ENCODE data around the gene INTS7. TPM values are rescaled to one million over a fixed set of nuclear protein-coding genes. Genes with fewer than 3 reads are reported as not detected.

INTS7 gene
- total RNA-seq, 2 experiments from 2014 or later = 23.2 to 25.4 TPM

DNA sequence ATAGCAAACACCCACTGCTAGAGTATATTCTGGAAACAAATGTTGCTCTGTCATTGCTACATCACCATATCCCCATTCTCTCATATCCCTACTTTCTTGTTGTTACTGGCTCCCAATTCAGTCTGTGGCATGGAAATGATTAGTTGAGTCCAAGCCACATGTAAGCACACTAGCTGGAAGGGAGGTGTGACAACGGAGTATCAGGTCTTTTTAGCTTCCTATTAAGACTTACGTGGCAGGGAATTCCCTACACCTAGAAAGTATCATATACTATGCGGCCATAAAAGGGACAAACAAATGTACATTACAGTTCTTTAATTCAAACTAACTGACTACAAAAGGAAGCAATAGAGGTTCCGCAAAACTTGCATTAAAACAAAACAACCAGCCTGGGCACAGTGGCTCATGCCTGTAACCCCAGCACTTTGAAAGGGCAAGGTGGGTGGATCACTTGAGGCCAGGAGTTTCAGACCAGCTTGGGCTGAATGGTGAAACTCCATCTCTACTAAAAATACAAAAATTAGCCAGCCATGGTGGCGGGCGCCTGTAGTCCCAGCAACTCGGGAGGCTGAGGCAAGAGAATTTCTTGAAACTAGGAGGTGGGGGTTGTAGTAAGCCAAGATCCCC lies 48.6 kb downstream of the INTS7 start:
- Mint-ChIP-seq H3K4me1 (ENCODE audit: low read depth) (peaks cover 7% of the 10 kb centered on the region), H3K27me3 (no peaks in the 10 kb centered on the region), H3K4me3 (no peak overlapping the region), H3K36me3 (ENCODE audit: low read depth) (peaks cover 18% of the 10 kb centered on the region), H3K9me3 (no peaks in the 10 kb centered on the region), H3K27ac (no peak overlapping the region)
- ChIA-PET CTCF (interaction anchor here (1.2 kb wide), 1 partner anchor 469 kb away, joined by 3 read pairs; no protein-coding TSS in a partner anchor), POLR2A (no interaction called here)
- intact Hi-C loops (cut with micrococcal nuclease) = no loop called here
- ATAC-seq = no peak
- TF ChIP-seq CTCF (IDR thresholded peaks at IDR 0.05) = no peak
- no peak for DNase-seq

- POLR2A ChIA-PET = no interaction called here
- TF ChIP-seq CTCF (IDR thresholded peaks at IDR 0.05) = no peak
- Mint-ChIP-seq H3K4me3 (no peak overlapping the region), H3K27ac (no peak overlapping the region), H3K27me3 (no peaks in the 10 kb centered on the region), H3K36me3 (ENCODE audit: low read depth) (peaks cover 20% of the 10 kb centered on the region), H3K4me1 (ENCODE audit: low read depth) (peaks cover 5% of the 10 kb centered on the region), H3K9me3 (no peaks in the 10 kb centered on the region)
- intact Hi-C loops (cut with micrococcal nuclease) = no loop called here
- CTCF ChIA-PET = interaction anchor here (0.6 to 1.5 kb wide), 3 partner anchors 251 to 305 kb away, joined by 3 to 4 read pairs (median 3); no protein-coding TSS in a partner anchor
- DNase-seq = no peak
- ATAC-seq = peak; percentile 56
Observed at GRCh38 chr1:211985556-211986264, 49.6 kb downstream of the INTS7 start.

- CTCF ChIA-PET = interaction anchor here (0.7 to 1.9 kb wide), 3 partner anchors 25 to 280 kb away, joined by 4 to 7 read pairs (median 4); no protein-coding TSS in a partner anchor
- TF ChIP-seq CTCF (IDR thresholded peaks at IDR 0.05) = no peak
- Mint-ChIP-seq H3K9me3 (no peaks in the 10 kb centered on the region), H3K36me3 (ENCODE audit: low read depth) (peaks cover 32% of the 10 kb centered on the region), H3K27ac (no peak overlapping the region), H3K27me3 (no peaks in the 10 kb centered on the region), H3K4me3 (no peak overlapping the region), H3K4me1 (ENCODE audit: low read depth) (no peaks in the 10 kb centered on the region)
- intact Hi-C loops (cut with micrococcal nuclease) = no loop called here
- DNase-seq (no peak), ATAC-seq (no peak)
- POLR2A ChIA-PET = interaction anchor here (0.6 kb wide), 1 partner anchor 69 kb away, joined by 3 read pairs; no protein-coding TSS in a partner anchor
Observed at GRCh38 chr1:211978596-211978995, 56.8 kb downstream of the INTS7 start.

- POLR2A ChIA-PET = no interaction called here
- intact Hi-C loops (cut with micrococcal nuclease) = no loop called here
- no peak for ATAC-seq
- TF ChIP-seq CTCF (IDR thresholded peaks at IDR 0.05) = no peak
- H3K36me3 Mint-ChIP-seq (ENCODE audit: low read depth) = peaks cover 30% of the 10 kb centered on the region
- no peaks in the 10 kb centered on the region for H3K4me1 Mint-ChIP-seq (ENCODE audit: low read depth)
- no peak for DNase-seq
- CTCF ChIA-PET = interaction anchor here (1.3 kb wide), 1 partner anchor 60 kb away, joined by 4 read pairs; the partner anchor contains the start of genes DTL and INTS7
- no peak overlapping the region for H3K4me3 Mint-ChIP-seq
- no peak overlapping the region for H3K27ac Mint-ChIP-seq
- H3K9me3 Mint-ChIP-seq = no peaks in the 10 kb centered on the region
- H3K27me3 Mint-ChIP-seq = no peaks in the 10 kb centered on the region
Observed at GRCh38 chr1:211975152-211975941, 60.0 kb downstream of the INTS7 start.
